ENCODE results near the gene CIC.

- TF ChIP-seq POLR2A (IDR thresholded peaks at IDR 0.05): no peak
- TF ChIP-seq CTCF (IDR thresholded peaks at IDR 0.05): no peak
- TF ChIP-seq EP300 (IDR thresholded peaks at IDR 0.05): no peak
- no peak for TF ChIP-seq POLR2AphosphoS5 (IDR thresholded peaks at IDR 0.05)
Measured at GRCh38 chr19:42335374-42335936, 66.4 kb downstream of the CIC start.
